Measurements from ENCODE around the gene PLA2G2A.

The PLA2G2A gene

GRCh38 chr1:19941206-19941568 lies 38.2 kb downstream of the PLA2G2A start:
- H3K27me3 ChIP-seq (ENCODE audit: insufficient read depth, poor library complexity, severe bottlenecking) = peaks cover 3% of the 10 kb centered on the region
- no peak overlapping the region for H3K27ac ChIP-seq (replicated peaks)
- DNase-seq (ENCODE audit: low read depth in 1 of 2, low spot score in 1 of 2) = no peak
- H3K4me3 ChIP-seq (replicated peaks; ENCODE audit: insufficient read depth, low read length) = no peak overlapping the region
- no peak for TF ChIP-seq POLR2AphosphoS5 (IDR thresholded peaks at IDR 0.05; ENCODE audit: low read depth)
- TF ChIP-seq REST (IDR thresholded peaks at IDR 0.05; ENCODE audit: insufficient replicate concordance, low read depth) = no peak
- no peak for TF ChIP-seq GABPA (IDR thresholded peaks at IDR 0.05; ENCODE audit: low read depth)
- TF ChIP-seq CTCF (IDR thresholded peaks at IDR 0.05; ENCODE audit: insufficient read depth, low read length) = no peak
- TF ChIP-seq SPI1 (IDR thresholded peaks at IDR 0.05; ENCODE audit: borderline replicate concordance, low read depth) = no peak

GRCh38 chr1:19940486-19941205 lies 38.8 kb downstream of the PLA2G2A start:
- H3K4me3 ChIP-seq (replicated peaks; ENCODE audit: insufficient read depth, low read length) = no peak overlapping the region
- no peaks in the 10 kb centered on the region for H3K27me3 ChIP-seq (ENCODE audit: insufficient read depth, poor library complexity, severe bottlenecking)
- no peak for TF ChIP-seq REST (IDR thresholded peaks at IDR 0.05; ENCODE audit: insufficient replicate concordance, low read depth)
- no peak for TF ChIP-seq CTCF (IDR thresholded peaks at IDR 0.05; ENCODE audit: insufficient read depth, low read length)
- TF ChIP-seq POLR2AphosphoS5 (IDR thresholded peaks at IDR 0.05; ENCODE audit: low read depth) = no peak
- TF ChIP-seq SPI1 (IDR thresholded peaks at IDR 0.05; ENCODE audit: borderline replicate concordance, low read depth) = no peak
- TF ChIP-seq GABPA (IDR thresholded peaks at IDR 0.05; ENCODE audit: low read depth) = no peak
- DNase-seq (ENCODE audit: low read depth in 1 of 2, low spot score in 1 of 2) = no peak
- H3K27ac ChIP-seq (replicated peaks) = no peak overlapping the region

GRCh38 chr1:19938472-19938871 lies 40.9 kb downstream of the PLA2G2A start:
- H3K27me3 ChIP-seq (ENCODE audit: insufficient read depth, poor library complexity, severe bottlenecking) = no peaks in the 10 kb centered on the region
- H3K27ac ChIP-seq (replicated peaks) = no peak overlapping the region
- H3K4me3 ChIP-seq (replicated peaks; ENCODE audit: insufficient read depth, low read length) = no peak overlapping the region
- no peak for DNase-seq (ENCODE audit: low read depth in 1 of 2, low spot score in 1 of 2)
- no peak for TF ChIP-seq SPI1 (IDR thresholded peaks at IDR 0.05; ENCODE audit: borderline replicate concordance, low read depth)
- TF ChIP-seq POLR2AphosphoS5 (IDR thresholded peaks at IDR 0.05; ENCODE audit: low read depth) = no peak
- TF ChIP-seq GABPA (IDR thresholded peaks at IDR 0.05; ENCODE audit: low read depth) = no peak
- TF ChIP-seq CTCF (IDR thresholded peaks at IDR 0.05; ENCODE audit: insufficient read depth, low read length) = no peak
- no peak for TF ChIP-seq REST (IDR thresholded peaks at IDR 0.05; ENCODE audit: insufficient replicate concordance, low read depth)
